GM12878 (cell line): ENCODE data around the gene POLG. TPM values are rescaled to one million over a fixed set of nuclear protein-coding genes. Genes with fewer than 3 reads are reported as not detected.

Source experiments
- CREM ChIP-seq: IDR thresholded peaks from 2 replicates; pipeline ENCODE4 v1.6.1; 2014; ENCODE audit warnings: antibody characterized with exemption, low read depth
- CUX1 ChIP-seq: IDR thresholded peaks from 2 replicates; pipeline ENCODE4 v1.6.1; 2012; ENCODE audit warnings: improper control_type of control experiment, low read depth, low read length; ENCODE audit not compliant: insufficient replicate concordance
- EED ChIP-seq: sonication (generic); IDR thresholded peaks from 2 replicates; pipeline ENCODE4 v1.6.1; 2016; ENCODE audit warnings: antibody characterized with exemption, low read depth
- FOXK2 ChIP-seq: fragments of 450-650 bp; IDR thresholded peaks from 2 replicates; pipeline ENCODE4 v1.6.1; 2017; ENCODE audit warnings: mild to moderate bottlenecking, moderate library complexity
- HDAC2 ChIP-seq: fragments of 200-600 bp; sonication (generic); IDR thresholded peaks from 2 replicates; pipeline ENCODE4 v1.6.1; 2017
- HDGF ChIP-seq: fragments of 450-650 bp; IDR thresholded peaks from 2 replicates; pipeline ENCODE4 v1.6.1; 2016; ENCODE audit warnings: antibody characterized with exemption
- IRF4 ChIP-seq: IDR thresholded peaks from 2 replicates; pipeline ENCODE4 v1.6.1; 2011; ENCODE audit warnings: low read depth, low read length
- KLF5 ChIP-seq: fragments of 450-650 bp; IDR thresholded peaks from 2 replicates; pipeline ENCODE4 v1.6.1; 2014; ENCODE audit warnings: mild to moderate bottlenecking; ENCODE audit not compliant: partially characterized antibody
- MEF2B ChIP-seq: fragments of 450-650 bp; IDR thresholded peaks from 2 replicates; pipeline ENCODE4 v1.6.1; 2018; ENCODE audit warnings: mild to moderate bottlenecking, moderate library complexity; ENCODE audit not compliant: partially characterized antibody, poor library complexity, severe bottlenecking
- MXI1 ChIP-seq: fragments of 150-350 bp; IDR thresholded peaks from 2 replicates; pipeline ENCODE4 v1.6.1; 2011; ENCODE audit warnings: low read depth, mild to moderate bottlenecking, inconsistent platforms, low read length, improper control_type of control experiment
- NFYB ChIP-seq: IDR thresholded peaks from 2 replicates; pipeline ENCODE4 v1.6.1; 2011; ENCODE audit warnings: low read depth, mild to moderate bottlenecking, low read length, improper control_type of control experiment, moderate library complexity; ENCODE audit not compliant: insufficient read depth
- NKRF ChIP-seq: fragments of 450-650 bp; conservative IDR thresholded peaks from 2 replicates; pipeline ENCODE4 v1.6.1; 2017; ENCODE audit warnings: mild to moderate bottlenecking, moderate library complexity
- NR2F1 ChIP-seq: fragments of 450-650 bp; conservative IDR thresholded peaks from 2 replicates; pipeline ENCODE4 v1.6.1; 2017; ENCODE audit warnings: mild to moderate bottlenecking
- RAD21 ChIP-seq: IDR thresholded peaks from 2 replicates; pipeline ENCODE4 v1.6.1; 2011; ENCODE audit warnings: mild to moderate bottlenecking, low read depth, low read length, moderate library complexity; ENCODE audit not compliant: insufficient read depth
- RCOR1 ChIP-seq: conservative IDR thresholded peaks from 2 replicates; pipeline ENCODE4 v1.6.1; 2012; ENCODE audit warnings: low read depth, low read length, improper control_type of control experiment
- SMAD5 ChIP-seq: IDR thresholded peaks from 2 replicates; pipeline ENCODE4 v1.6.1; 2016; ENCODE audit warnings: antibody characterized with exemption, low read depth
- SREBF2 ChIP-seq: IDR thresholded peaks from 2 replicates; pipeline ENCODE4 v1.6.1; 2012; ENCODE audit warnings: mild to moderate bottlenecking, low read length
- TCF12 ChIP-seq: IDR thresholded peaks from 2 replicates; pipeline ENCODE4 v1.6.1; 2011; ENCODE audit warnings: low read depth, mild to moderate bottlenecking, low read length
- TCF3 ChIP-seq: IDR thresholded peaks from 2 replicates; pipeline ENCODE4 v1.6.1; 2012; ENCODE audit warnings: low read depth, mild to moderate bottlenecking, low read length, borderline replicate concordance; ENCODE audit not compliant: insufficient read depth
- ZNF217 ChIP-seq: fragments of 450-650 bp; IDR thresholded peaks from 2 replicates; pipeline ENCODE4 v1.6.1; 2017; ENCODE audit warnings: antibody characterized with exemption, mild to moderate bottlenecking
- ZSCAN29 ChIP-seq: fragments of 450-650 bp; IDR thresholded peaks from 2 replicates; pipeline ENCODE4 v1.6.1; 2017; ENCODE audit warnings: mild to moderate bottlenecking, moderate library complexity
- polyA plus RNA-seq, 11 experiments: library from polyadenylated mRNA; depleted of rRNA in 4 of 11; unstranded in 6 of 11; stranded (reverse) in 5 of 11; fragments of >200 nt; fragmentation: Nextera tagmentation in 4 of 11; fragmentation: Illumina TruSeq in 1 of 11; extraction: Ambion mirVana in 4 of 11; extraction: Trizol in 1 of 11; gene quantifications; 1 replicate in 1 of 11; 2 replicates in 10 of 11; pipeline versions ENCODE4 v1.2.1 to v1.2.3, GENCODE V29; 2011 to 2016; ENCODE audit warnings: inconsistent platforms in 2 of 11, missing spikeins in 2 of 11, low read depth in 1 of 11
- total RNA-seq, 4 experiments: library from RNA; depleted of rRNA in 3 of 4; stranded (reverse); fragments of >200 nt in 3 of 4; fragmentation: Illumina TruSeq in 1 of 4; extraction: Trizol in 1 of 4; gene quantifications; 2 replicates each; pipeline versions ENCODE4 v1.2.1 to v1.2.3, GENCODE V29; 2013 to 2021
- TF ChIP-seq, protein P1 (sequence below): fragments of 450-650 bp; IDR thresholded peaks from 2 replicates; pipeline ENCODE4 v1.6.1; 2014; ENCODE audit warnings: mild to moderate bottlenecking

Gene POLG
- total and polyA plus RNA-seq, 10 of the 15 experiments (the other 5 are each of a cell fraction or from before 2014, with no cell fraction given) = 14.8 to 71.1 (median 33.0) TPM

DNA sequence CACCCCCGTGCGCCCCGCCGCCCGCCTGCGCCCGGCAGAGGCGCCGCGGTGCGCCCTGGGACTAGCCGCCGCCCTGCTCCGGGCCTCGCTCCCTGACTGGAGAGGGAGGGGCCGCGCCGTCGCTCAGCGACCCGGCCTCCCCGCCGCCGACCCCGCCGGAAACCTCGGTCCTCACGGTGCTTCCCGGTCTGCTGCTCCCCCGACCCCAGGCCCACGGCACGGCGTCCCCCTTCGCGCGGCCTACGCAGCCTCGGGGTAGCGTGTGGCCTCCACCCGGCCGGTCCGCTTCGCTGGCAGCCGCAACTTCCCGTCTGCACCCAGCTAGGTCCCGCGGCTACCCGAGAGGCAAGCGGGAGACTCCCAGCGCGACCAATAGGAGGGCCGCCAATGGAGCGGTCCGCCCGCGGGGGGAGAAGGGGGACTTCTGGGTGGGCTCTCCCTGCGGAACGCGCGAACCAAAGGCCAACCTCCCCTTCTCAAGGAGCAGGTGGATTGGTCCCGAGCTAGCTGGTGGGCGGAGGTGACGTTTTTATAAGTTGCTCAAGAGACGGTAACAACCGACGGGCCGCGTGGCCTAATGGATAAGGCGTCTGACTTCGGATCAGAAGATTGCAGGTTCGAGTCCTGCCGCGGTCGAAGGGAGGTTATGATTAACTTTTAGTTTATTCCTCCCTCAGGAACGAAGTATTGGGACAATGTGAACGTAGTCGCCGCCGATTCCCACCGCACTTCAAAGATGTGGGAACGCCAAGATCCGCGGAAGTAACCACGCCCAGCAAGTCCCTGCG, at the start of gene POLG (continued):
- TF ChIP-seq NKRF (peak; percentile 66), TCF3 (peak; percentile 66; the same call in 1 of the 2 replicates), HDAC2 (no peak), SREBF2 (peak; percentile 100), IRF4 (peak; percentile 24), HDGF (peak; percentile 29; the same call in 1 of the 2 replicates), MEF2B (peak; percentile 8), MXI1 (peak; percentile 60; the same call in 1 of the 2 replicates), FOXK2 (peak; percentile 98), ZSCAN29 (peak; percentile 94), KLF5 (peak; percentile 99), RAD21 (no peak), NFYB (peak; percentile 81; the same call in 1 of the 2 replicates), RCOR1 (peak; percentile 91), CREM (peak; percentile 78), CUX1 (no peak), SMAD5 (peak; percentile 84; the same call in 1 of the 2 replicates), TCF12 (peak; percentile 67; the same call in 1 of the 2 replicates), EED (peak; percentile 81), ZNF217 (peak; percentile 81), NR2F1 (peak; percentile 83)
- TF ChIP-seq, protein P1, sequence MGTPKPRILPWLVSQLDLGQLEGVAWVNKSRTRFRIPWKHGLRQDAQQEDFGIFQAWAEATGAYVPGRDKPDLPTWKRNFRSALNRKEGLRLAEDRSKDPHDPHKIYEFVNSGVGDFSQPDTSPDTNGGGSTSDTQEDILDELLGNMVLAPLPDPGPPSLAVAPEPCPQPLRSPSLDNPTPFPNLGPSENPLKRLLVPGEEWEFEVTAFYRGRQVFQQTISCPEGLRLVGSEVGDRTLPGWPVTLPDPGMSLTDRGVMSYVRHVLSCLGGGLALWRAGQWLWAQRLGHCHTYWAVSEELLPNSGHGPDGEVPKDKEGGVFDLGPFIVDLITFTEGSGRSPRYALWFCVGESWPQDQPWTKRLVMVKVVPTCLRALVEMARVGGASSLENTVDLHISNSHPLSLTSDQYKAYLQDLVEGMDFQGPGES = 0 out of 2 replicates have a peak, but pooled peaks have one; percentile 57
